HG02610 (cell line): ENCODE data around the gene OGFOD3.
"Not testable (repeated sequence)": the region's sequence is repeated elsewhere in the genome, so short reads cannot be mapped to it uniquely, and the experiment has no call there.

Experiments used
- ATAC-seq: cut with Tn5 transposase; IDR thresholded peaks from one replicate; pipeline ENCODE4 v1.9.1; 2021; ENCODE audit warnings: mild to moderate bottlenecking, moderate library complexity; ENCODE audit not compliant: unreplicated experiment

The OGFOD3 gene

DNA sequence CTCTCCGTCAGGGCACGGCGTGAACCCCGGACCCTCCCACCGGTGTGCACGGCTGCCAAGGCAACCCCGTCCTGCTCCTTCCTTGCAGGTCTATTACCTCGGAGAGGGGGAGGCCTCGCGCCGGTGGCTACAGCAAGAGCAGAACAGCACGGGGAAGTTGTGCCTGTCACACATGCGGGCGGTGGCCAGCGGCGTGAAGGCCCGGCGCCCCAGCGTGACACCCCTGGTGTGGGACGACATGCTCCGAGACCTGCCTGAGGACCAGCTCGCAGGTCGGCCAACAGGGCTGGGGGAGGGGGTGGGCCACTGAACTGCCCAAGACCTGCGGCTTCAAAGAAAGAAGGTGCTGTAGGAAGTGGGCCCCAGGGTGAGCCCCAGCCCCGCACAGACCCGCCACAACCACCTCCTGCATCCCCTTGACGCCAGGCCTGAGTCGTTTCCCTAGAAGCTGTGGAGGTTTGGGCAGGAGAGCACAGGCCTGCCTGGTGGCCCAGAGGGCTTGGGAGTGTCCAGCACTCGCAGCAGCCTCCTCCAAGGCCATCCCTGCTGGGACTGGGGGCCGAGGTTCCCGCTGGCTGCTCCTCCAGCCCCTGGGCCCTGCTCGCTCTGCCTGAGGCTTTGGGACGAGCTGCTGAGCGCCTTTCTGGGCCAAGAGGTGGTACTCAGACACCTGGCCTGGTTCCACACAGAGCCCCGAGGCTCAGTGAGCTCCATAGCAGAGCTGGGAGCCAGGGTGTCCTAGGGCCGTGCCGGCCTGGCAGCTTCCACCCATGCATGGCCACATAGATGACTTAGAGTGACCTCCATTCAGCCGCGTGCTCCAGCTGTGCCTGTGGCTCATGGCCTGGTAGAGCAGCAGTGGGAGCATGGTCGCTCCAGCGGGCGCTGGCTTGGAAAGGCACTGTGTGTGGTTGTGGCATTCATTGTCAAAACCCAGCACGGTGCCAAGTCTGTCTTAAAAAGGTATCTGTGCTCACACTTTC, 17.5 kb upstream of the OGFOD3 start:
- no peak for ATAC-seq

DNA sequence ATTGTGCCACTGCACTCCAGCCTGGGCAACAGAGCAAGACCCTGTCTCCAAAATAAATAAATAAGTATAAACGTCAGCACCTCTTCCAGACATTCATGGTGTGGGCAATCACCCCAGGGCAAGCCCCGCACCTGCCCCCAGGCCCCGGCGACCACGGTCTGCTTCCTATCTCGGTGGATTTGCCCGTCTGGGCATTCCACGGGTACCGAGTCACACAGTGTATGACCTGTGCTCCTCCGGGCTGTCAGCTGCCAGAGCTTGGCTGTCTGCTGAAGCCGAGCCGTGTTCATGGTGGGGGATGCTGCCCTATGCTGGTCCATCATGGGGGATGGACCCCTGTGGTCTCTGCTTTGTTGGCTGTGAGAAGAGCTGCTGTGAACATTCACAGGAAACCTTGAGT, 16.7 kb upstream of the OGFOD3 start:
- ATAC-seq: no peak

DNA sequence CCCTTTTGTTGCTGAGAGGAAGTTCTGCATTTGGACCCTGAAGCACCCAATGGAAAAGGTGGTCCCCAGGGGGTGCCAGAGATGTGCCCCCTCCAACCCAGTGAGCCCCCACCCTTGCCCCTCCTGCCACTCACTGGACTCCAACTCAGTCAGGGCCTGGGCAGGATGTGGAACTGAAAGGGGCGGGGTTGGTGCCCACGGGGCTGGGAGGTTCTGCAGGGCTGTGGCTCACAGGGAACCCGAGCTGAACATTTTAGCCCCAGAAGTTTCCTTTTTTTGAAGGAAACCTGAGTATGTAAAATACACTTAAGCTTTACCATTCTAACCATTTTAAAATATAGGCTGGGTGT, 15.8 kb upstream of the OGFOD3 start:
- ATAC-seq: no peak

DNA sequence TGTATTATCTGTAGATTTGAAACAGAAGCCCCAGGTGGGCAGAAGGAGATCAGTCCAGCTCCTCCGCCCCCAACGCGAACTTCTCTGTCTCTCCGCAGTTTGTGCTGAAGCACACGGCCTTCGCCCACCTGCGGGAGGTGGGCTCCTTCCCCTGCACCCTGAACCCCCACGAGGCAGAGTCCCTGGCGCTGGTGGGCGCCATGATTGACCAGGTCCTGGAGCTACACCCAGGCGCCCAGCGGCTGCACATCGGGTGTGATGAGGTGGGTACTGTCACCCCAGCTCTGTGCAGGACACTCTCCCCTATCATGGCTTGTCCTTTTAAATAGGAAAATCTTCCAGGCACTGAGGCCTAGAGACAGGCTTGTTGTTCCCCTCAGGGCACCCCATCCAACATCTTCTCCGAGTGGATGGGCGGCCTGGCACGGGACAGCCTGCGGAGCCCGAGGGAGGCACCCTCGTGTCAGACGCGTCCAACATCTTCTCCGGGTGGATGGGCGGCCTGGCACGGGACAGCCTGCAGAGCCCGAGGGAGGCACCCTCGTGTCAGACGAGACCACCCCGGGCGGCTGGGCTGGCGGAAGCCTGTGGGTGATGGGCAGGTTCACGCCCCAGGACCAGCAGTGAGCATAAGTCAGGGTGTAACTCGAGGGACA, 15.3 kb upstream of the OGFOD3 start:
- ATAC-seq: no peak

DNA sequence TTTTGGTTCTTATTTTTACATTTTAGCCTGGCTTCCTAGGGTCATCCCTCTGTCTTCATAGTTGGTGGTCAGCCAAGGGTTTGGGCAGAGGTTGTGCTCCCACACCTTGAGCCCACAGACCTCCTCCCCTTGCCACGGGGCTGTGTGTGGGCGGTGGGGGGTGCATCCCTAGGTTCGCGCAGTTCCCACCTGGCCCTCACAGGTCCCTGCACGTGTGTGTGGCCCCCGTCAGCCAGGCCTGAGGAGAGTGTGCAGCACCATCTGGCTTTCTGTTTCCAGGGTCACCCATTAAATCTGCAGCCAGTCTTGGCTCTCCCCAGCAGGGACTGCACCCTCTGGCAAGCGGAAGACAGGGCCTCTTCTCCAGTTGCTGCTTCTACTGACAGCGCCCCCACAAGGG, 13.6 kb upstream of the OGFOD3 start:
- ATAC-seq: no peak

DNA sequence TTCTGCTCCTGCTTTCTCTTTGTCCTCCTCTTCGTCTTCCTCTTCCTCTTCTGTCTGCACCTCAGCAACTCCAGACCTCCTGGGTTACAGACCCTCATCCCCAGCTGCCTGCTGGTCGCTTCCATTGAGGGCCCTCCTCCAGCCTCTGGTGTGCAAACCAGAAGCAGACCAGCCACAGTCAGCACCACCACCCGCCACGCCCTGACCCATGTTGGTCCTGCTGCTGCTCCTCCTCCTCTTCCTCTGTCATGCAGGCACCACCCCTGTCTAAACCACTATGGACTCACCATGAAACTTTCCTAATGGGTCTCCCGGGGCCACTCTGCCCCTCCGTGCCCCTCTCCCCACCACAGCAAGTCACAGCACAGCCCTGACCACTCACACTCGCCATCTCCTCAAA, 11.4 kb upstream of the OGFOD3 start:
- no peak for ATAC-seq

DNA sequence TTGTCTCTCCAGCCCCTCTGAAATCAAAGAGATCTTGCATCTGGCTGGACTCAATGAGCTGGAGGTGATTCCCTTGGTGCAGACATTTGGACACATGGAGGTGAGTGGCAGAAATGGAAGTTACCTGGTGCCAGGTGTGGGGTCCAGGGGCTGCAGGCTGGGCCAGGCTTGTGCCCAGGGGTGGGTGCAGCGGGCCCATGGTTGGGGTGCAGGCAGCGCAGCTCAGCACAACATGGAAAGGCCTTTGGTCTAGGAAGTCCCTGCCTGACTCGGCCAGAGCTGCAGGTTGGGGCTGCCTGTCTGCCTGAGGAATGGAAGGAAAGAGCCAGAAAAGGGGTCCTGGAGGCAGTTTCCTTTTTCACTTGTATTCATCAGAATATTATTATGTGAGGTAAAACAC, 10.2 kb upstream of the OGFOD3 start:
- no peak for ATAC-seq

DNA sequence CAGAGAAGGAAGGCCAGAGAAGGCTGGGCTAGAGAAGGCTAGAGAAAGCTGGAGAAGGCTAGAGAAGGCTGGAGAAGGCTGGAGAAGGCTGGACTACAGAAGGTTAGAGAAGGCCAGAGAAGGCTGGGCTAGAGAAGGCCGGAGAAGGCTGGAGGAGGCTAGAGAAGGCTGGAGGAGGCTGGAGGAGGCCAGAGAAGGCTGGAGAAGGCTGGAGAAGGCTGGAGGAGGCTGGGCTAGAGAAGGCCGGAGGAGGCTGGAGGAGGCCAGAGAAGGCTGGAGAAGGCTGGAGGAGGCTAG, 6.4 kb upstream of the OGFOD3 start:
- no peak for ATAC-seq

DNA sequence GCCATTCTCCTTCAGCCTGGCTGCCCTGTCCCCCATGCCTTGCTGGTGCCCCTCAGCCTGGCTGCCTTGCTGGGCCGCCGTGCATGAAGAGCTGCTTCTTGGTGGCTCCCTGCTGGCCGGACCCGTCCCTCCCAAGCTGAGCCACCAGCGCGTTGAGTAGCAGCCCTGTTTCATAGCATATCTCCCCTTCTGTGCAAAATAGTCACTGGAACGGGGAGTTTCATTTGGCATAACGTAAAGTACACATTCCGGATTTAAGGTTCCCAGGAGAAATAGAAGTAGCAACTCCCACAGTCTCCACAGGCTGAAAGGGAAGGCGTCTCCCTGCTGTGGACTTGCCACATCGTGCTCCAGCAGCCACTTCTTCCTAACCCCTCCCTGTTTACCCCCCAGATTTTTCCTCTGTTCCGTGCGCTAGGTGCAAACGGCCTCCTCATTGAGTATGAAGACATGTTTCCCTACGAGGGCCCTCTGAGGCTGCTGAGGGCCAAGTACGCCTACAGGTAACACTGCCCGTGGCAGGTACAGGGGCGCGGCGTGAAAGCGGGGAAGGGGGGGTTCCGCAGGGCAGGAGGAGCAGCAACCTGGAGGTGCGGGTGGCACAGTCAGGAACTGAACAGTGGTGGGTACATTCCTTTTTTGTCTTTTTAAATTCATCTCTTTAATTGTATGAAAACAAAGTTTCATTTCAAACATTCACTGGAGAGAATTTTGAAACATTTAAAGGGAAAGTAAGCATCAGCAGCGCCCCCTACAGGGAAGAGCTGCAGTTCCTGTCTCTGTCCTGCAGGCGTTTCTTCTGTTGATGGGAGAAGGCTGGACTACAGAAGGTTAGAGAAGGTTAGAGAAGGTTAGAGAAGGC, 5.8 kb upstream of the OGFOD3 start:
- no peak for ATAC-seq

DNA sequence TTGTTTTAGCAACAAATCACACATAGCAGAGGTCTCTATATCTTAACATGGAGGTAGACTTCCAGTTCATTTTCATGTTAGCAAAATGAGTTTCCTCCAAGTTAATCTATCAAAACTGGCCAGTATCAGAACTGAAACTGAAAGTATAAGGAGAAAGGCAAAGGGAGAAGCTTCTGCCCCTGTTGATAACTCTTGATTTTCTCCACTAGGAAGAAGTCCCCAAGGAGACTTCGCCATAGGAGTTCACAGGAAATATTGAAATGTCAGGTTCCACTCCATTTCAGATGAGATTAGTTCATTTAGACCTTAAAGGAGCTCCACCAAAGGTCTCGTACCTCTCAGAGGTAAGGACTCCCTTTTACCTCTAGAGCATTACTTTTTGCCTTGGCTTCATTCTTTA, 1.2 kb upstream of the OGFOD3 start:
- ATAC-seq: no peak

DNA sequence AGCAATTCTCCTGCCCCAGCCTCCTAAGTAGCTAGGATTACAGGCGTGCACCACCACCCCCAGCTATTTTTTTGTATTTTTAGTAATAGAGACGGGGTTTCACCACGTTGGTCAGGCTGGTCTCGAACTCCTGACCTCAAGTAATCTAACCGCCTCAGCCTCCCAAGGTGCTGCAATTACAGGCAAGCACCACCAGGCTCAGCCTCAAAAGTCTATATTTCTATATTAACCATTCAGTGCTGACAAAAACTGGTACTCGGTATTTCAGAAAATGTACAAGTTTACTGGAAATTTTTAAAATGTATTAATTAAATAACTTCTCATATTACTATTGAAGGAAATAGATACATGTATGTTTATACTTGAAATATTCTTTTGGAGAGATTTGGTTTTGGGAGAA, 1.6 kb downstream of the OGFOD3 start:
- ATAC-seq: no peak

DNA sequence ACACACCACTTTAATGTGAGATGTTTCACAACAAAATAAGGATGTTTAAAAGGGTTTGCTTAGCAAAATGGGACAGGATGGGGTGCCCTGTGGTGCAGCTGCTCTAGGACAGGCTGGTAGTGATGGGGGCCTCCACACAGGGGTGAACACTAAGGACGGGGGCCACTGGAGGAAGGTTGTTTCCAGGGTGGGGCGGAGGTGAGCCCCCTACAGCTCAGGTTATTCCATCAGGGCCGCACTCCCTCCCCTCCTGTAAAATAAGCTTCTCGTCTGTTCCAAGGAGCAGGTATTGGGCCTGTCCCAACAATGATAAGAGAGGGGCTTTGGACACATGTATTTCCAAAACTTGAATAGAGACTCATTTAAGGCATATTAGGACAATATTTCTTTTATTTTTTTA, 2.1 kb downstream of the OGFOD3 start:
- ATAC-seq: no peak

DNA sequence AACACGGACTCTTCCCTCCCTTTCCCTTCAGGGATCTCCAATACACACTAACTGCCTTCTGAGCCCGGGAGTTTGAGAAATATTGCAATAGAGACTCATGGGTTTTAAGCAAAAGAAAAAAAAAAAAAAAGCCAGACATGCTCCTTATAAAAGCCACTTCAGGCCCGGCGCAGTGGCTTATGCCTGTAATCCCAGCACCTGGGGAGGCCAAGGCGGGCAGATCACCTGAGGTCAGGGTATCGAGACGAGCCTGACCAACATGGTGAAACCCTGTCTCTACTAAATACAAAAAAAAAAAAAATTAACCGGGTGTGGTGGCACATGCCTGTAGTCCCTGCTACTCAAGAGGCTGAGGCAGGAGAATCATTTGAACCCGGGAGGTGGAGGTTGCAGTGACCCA, 2.6 kb downstream of the OGFOD3 start:
- ATAC-seq: no peak

DNA sequence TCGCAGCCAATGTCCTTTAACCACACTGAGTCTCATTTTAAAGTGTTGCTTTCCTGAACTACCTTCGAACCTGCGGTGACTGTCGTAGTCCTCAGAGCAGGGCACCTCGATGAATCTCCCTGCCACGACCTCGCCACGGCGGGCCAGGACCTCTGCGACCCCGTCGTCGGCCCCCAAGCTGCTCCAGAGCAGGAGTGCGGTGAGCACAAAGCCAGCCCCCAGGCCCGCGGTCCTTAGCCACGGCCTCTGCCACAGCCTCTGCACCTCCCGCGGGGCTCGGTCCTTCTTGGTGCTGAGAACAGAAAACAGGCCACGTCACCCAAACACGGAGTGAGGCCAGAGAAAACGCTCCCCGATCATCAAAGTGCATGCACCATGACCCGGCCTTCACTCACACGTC, 3.0 kb downstream of the OGFOD3 start:
- no peak for ATAC-seq

DNA sequence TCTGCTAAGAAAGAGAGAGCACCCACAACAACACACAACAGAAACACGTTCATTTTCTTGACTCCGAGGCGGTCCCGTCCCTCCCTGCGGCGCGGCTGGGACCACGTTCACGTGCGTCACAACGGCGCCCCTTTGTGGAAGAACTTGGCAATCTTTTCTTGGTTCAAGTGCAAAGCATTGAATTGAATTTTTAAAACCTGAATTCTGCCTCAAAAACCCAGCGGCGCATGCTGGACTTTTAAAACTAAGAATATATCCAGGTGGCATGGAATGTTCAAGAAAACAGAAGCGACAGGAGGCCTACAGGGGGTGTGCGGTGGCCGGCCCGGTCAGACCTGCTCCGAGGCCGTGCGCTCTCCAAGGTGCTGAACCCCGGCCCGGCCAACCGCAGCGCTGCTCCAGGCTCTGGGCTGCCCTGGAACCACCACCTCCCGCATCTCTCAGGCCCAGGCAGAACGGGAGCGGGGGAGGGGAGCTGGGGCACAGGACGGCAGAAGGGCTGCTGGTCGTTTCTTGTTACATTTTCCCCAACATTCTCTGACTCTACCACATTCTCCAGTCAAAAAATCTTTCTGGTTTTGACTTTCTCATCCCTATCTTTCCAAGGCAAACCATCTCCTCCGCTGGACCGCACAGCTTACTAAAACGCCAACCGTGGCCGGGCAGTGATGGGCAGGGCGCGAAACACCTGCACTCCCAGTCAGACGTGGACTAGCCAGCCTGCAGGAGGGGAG, 3.7 kb downstream of the OGFOD3 start:
- ATAC-seq: no peak

DNA sequence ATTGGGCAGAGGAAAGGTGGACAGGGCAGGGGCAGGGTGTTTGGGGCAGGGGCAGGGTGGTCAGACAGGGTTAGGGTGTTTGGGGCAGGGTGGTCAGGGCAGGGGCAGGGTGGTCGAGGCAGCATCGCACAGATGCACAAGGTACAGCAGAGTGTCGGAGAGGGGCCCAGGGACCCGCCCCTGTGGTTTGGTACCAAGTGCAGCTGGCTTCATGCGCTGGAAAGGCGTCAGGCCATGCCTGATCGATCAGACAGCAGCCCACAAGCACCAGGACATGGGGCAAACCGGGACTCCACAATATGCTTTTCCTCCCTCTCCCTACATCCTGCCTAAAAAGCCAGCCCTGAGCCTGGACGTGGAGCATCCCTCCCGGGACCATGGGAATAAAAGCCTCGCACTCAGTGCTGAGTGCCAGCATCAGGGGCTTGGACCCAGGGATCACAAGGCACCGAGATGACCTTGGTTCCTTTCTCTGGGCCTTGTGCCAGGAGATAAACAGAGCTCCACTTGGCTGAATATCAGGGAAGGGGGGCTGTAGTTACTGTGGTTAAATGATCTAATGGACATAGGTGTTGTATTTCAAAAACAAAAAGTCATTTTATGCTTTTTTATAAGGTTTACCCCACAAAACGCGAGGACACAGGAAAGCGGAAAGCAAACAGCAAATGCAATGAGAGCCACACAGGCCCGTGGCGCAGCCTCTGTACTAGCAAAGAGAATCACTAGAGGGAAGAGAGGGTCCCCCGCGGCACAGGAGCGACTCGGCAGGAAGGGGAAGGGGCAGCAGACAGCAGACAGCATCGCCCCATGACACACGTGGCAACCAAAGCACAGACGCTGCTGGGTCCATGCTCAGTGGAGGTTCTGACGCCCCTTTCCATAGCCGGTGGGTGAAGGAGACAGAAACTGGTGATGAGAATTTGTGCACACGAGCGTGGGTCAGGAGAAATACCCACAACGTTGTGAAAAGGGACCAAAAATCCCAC, 5.6 kb downstream of the OGFOD3 start:
- no peak for ATAC-seq

DNA sequence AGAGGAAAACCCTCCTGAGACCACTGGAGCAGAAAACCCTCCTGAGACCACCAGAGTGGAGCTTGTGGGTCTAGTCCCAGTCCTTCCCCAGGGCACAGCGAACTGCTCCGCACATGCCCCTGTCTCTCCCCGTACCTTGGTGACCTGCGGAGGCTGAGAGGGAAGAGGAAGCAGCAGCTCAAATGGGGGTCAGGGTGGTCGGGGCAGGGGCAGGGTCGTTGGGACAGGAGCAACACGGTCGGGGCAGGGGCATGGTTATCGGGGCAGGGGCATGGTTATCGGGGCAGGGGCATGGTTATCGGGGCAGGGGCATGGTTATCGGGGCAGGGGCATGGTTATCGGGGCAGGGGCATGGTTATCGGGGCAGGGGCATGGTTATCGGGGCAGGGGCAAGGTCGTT, 6.3 kb downstream of the OGFOD3 start:
- not testable (repeated sequence) for ATAC-seq

DNA sequence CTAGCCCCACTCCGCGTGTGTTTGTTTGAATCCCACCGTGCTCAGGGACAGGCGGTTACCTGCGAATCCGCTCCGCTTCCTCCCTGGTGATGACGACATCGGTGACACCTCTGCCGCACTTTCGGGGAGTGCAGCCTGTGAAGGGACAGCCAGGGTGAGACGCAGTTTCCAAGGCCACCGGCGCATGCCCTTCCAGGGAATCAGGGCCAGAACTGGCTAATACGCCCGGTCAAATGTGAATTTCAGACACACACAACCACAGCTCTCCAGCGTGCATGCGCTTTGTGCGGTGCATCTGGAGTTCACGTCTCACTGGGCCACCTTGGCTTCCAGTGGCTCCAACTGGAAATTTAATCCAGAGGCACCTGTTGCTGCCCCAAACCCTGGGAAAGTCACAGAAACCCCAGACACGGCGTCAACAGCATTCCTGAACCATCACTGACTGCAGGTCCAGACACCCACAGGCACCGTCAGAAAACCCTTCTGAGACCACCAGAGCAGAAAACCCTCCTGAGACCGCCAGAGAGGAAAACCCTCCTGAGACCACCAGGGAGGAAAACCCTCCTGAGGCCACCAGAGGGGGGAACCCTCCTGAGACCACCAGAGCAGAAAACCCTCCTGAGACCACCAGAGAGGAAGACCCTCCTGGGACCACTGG, 6.9 kb downstream of the OGFOD3 start:
- ATAC-seq: no peak

DNA sequence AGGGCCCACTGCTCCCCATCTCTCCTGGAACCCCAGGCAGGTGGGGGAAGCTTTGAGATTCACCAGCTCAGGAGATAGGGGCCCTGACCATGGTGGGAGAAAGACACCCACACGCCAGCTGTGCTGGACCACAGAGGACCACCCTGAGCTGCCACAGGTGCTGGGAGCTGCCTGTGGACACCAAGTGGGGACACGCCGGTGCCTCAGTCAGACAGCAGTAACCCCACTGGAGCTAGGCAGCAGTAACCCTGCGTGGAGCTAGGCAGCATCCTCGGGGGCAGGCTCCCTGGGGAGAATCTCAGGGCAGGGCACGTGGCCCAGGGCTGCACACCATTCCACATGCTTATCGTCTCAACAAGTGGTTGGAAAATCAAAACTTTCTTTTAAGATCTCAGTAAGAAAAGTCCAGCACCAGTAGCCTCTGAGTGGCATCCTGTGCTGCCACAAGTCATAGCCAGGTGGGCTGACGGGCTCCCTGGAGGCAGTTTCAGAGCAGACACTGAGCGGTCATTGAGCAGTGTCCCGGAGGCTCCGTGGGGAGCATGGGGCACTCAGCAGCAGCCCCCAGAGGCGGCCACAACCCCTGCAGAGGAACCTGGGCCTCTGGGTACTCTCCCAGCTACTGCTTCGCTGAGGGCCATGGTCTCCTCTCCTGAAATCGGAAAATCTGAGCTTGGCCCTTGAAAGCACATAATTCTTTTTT, 8.2 kb downstream of the OGFOD3 start:
- ATAC-seq: no peak
